H1 (cell line): ENCODE data around the gene SLCO2A1. TPM values are rescaled to one million over a fixed set of nuclear protein-coding genes. Genes with fewer than 3 reads are reported as not detected.

ENCODE experiments used
- CTCF ChIA-PET: fragments of 300-600 bp; sonication (Branson Sonifier 250); formaldehyde crosslinking; loops from one replicate; lab custom pipeline; 2021; ENCODE audit not compliant: partially characterized antibody; lab: Charles Lee
- POLR2A ChIA-PET: fragments of 300-600 bp; sonication (Branson Sonifier 250); formaldehyde crosslinking; loops from one replicate; lab custom pipeline; 2021; ENCODE audit warnings: inconsistent platforms; ENCODE audit not compliant: partially characterized antibody; lab: Charles Lee
- DNase-seq, 2 experiments: peaks; one replicate each; pipeline versions ENCODE4 v3.0.0 to v3.0.0-alpha.2; 2010 to 2022; ENCODE audit warnings: low spot score in 2 of 2, low read depth in 1 of 2, mixed read lengths in 1 of 2
- FAIRE-seq: peaks from 2 replicates; lab custom pipeline; 2011; peaks lifted over from hg19 to GRCh38; lab: Jason Lieb, UNC
- H2AFZ ChIP-seq: 2 replicates; pipeline ENCODE4 v1.8.1; 2012; ENCODE audit warnings: low read length, inconsistent platforms
- H2AK5ac ChIP-seq: 2 replicates; pipeline ENCODE4 v1.6.1; 2013; ENCODE audit warnings: low read depth, low read length
- H2BK120ac ChIP-seq: replicated peaks from 2 replicates; pipeline ENCODE3; 2013; ENCODE audit warnings: low read depth, low read length, inconsistent platforms
- H2BK12ac ChIP-seq: 2 replicates; pipeline ENCODE4 v1.6.1; 2013; ENCODE audit warnings: low read depth, low read length
- H2BK15ac ChIP-seq: 2 replicates; pipeline ENCODE4 v1.6.1; 2013; ENCODE audit warnings: low read length
- H2BK20ac ChIP-seq: 2 replicates; pipeline ENCODE4 v1.6.1; 2013; ENCODE audit warnings: low read length
- H2BK5ac ChIP-seq: 2 replicates; pipeline ENCODE4 v1.6.1; 2013; ENCODE audit warnings: low read depth, low read length
- H3K14ac ChIP-seq: 2 replicates; pipeline ENCODE4 v1.6.1; 2013; ENCODE audit warnings: inconsistent platforms; ENCODE audit not compliant: insufficient read length
- H3K18ac ChIP-seq: 2 replicates; pipeline ENCODE4 v1.6.1; 2013; ENCODE audit warnings: low read length; ENCODE audit errors: extremely low read depth
- H3K23ac ChIP-seq: 2 replicates; pipeline ENCODE4 v1.6.1; 2013; ENCODE audit warnings: inconsistent platforms; ENCODE audit not compliant: insufficient read length
- H3K23me2 ChIP-seq: 2 replicates; pipeline ENCODE4 v1.6.1; 2013; ENCODE audit warnings: low read depth, low read length
- H3K27ac ChIP-seq: 2 replicates; pipeline ENCODE4 v1.6.1; 2011; ENCODE audit warnings: low read depth, low read length, inconsistent platforms
- H3K27me3 ChIP-seq, 4 experiments: replicated peaks in 1 of 4; 1 replicate in 1 of 4; 2 replicates in 3 of 4; pipeline versions ENCODE4 v1.6.1 to v1.8.1; 2011 to 2013; ENCODE audit warnings: low read length in 3 of 4, mild to moderate bottlenecking in 3 of 4, inconsistent platforms in 2 of 4, mixed read lengths in 2 of 4, moderate library complexity in 1 of 4; ENCODE audit not compliant: control insufficient read depth in 3 of 4, insufficient read depth in 3 of 4; ENCODE audit errors: extremely low read depth in 1 of 4
- H3K36me3 ChIP-seq, 4 experiments: 2 replicates each; pipeline versions ENCODE4 v1.6.1 to v1.8.1; 2011 to 2013; ENCODE audit warnings: mild to moderate bottlenecking in 4 of 4, low read length in 3 of 4, moderate library complexity in 2 of 4, control low read depth in 1 of 4, inconsistent platforms in 1 of 4; ENCODE audit not compliant: insufficient read depth in 4 of 4, control insufficient read depth in 2 of 4
- H3K4ac ChIP-seq: replicated peaks from 2 replicates; pipeline ENCODE3; 2013; ENCODE audit warnings: low read length, low read depth, mixed read lengths, inconsistent platforms; ENCODE audit not compliant: insufficient read length
- H3K4me1 ChIP-seq, 4 experiments: replicated peaks in 1 of 4; 1 replicate in 1 of 4; 2 replicates in 3 of 4; pipeline versions ENCODE4 v1.6.1 to v1.8.1; 2011 to 2013; ENCODE audit warnings: low read length in 3 of 4, inconsistent platforms in 2 of 4, mixed read lengths in 1 of 4; ENCODE audit not compliant: insufficient read depth in 4 of 4, control insufficient read depth in 3 of 4
- H3K4me2 ChIP-seq, 2 experiments: 2 replicates each; pipeline versions ENCODE4 v1.6.1 to v1.8.1; 2011 to 2013; ENCODE audit warnings: low read depth in 2 of 2, low read length in 2 of 2, control low read depth in 1 of 2, inconsistent platforms in 1 of 2, mild to moderate bottlenecking in 1 of 2; ENCODE audit not compliant: insufficient read depth in 1 of 2
- H3K4me3 ChIP-seq, 4 experiments: fragments of 200-600, 300-600 bp in 1 of 4; sonication (generic), shearing (Covaris generic), sonication (Bioruptor Twin) in 1 of 4; 2 replicates each; pipeline versions ENCODE4 v1.5.1 to v1.8.1; 2011 to 2016; ENCODE audit warnings: low read length in 4 of 4, low read depth in 3 of 4, control low read depth in 2 of 4, inconsistent platforms in 2 of 4, mild to moderate bottlenecking in 2 of 4, mixed read lengths in 1 of 4, moderate library complexity in 1 of 4; ENCODE audit not compliant: insufficient read depth in 2 of 4; ENCODE audit errors: extremely low read depth in 1 of 4
- H3K56ac ChIP-seq: replicated peaks from 2 replicates; pipeline ENCODE3; 2013; ENCODE audit warnings: low read depth, mild to moderate bottlenecking, mixed read lengths, low read length, inconsistent platforms; ENCODE audit not compliant: insufficient read length
- H3K79me1 ChIP-seq: 2 replicates; pipeline ENCODE4 v1.6.1; 2013; ENCODE audit warnings: low read depth, low read length, control low read depth
- H3K79me2 ChIP-seq, 2 experiments: 2 replicates each; pipeline versions ENCODE4 v1.6.1 to v1.8.1; 2012 to 2013; ENCODE audit warnings: low read length in 2 of 2, mild to moderate bottlenecking in 2 of 2, inconsistent platforms in 1 of 2; ENCODE audit not compliant: insufficient read depth in 2 of 2, control insufficient read depth in 1 of 2
- H3K9ac ChIP-seq, 4 experiments: replicated peaks in 1 of 4; 1 replicate in 1 of 4; 2 replicates in 3 of 4; pipeline versions ENCODE4 v1.6.1 to v1.8.1; 2011 to 2013; ENCODE audit warnings: low read depth in 3 of 4, low read length in 3 of 4, control low read depth in 2 of 4, mild to moderate bottlenecking in 2 of 4, moderate library complexity in 2 of 4, inconsistent platforms in 1 of 4; ENCODE audit errors: extremely low read depth in 1 of 4
- H3K9me3 ChIP-seq, 2 experiments: 2 replicates each; pipeline versions ENCODE4 v1.6.1 to v1.8.1; 2012 to 2013; ENCODE audit warnings: mild to moderate bottlenecking in 2 of 2, moderate library complexity in 2 of 2, control low read depth in 1 of 2, inconsistent platforms in 1 of 2, low read depth in 1 of 2, low read length in 1 of 2, mixed read lengths in 1 of 2; ENCODE audit not compliant: insufficient read depth in 2 of 2
- H4K20me1 ChIP-seq, 2 experiments: replicated peaks in 1 of 2; 2 replicates each; pipeline versions ENCODE3 to v1.8.1; 2011 to 2013; ENCODE audit warnings: inconsistent platforms in 2 of 2, low read length in 2 of 2, mild to moderate bottlenecking in 1 of 2; ENCODE audit not compliant: insufficient read depth in 2 of 2, control insufficient read depth in 1 of 2
- H4K5ac ChIP-seq: 2 replicates; pipeline ENCODE4 v1.6.1; 2013; ENCODE audit warnings: low read length, low read depth, mixed read lengths, inconsistent platforms; ENCODE audit not compliant: insufficient read length
- H4K8ac ChIP-seq: 2 replicates; pipeline ENCODE4 v1.8.0; 2013; ENCODE audit warnings: mild to moderate bottlenecking, moderate library complexity, low read length, inconsistent platforms; ENCODE audit not compliant: insufficient read depth; ENCODE audit errors: extremely low read depth
- H4K91ac ChIP-seq: replicated peaks from 2 replicates; pipeline ENCODE3; 2013; ENCODE audit warnings: low read length, mixed read lengths, inconsistent platforms; ENCODE audit not compliant: insufficient read length
- CHD1 ChIP-seq: IDR thresholded peaks from 2 replicates; pipeline ENCODE4 v1.6.1; 2012; ENCODE audit warnings: low read depth, low read length, improper control_type of control experiment
- EZH2 ChIP-seq: fragments of 200-600 bp; sonication (generic); IDR thresholded peaks from 2 replicates; pipeline ENCODE4 v1.7.1; 2012; ENCODE audit warnings: low read depth, mild to moderate bottlenecking, moderate library complexity, low read length, inconsistent platforms; ENCODE audit not compliant: severe bottlenecking
- GABPA ChIP-seq: IDR thresholded peaks from 2 replicates; pipeline ENCODE4 v1.6.1; 2011; ENCODE audit warnings: mild to moderate bottlenecking, low read length, moderate library complexity, borderline replicate concordance; ENCODE audit not compliant: insufficient read depth
- HDAC2 ChIP-seq, 2 experiments: fragments of 300-600 bp in 1 of 2; sonication (generic) in 1 of 2; IDR thresholded peaks; 2 replicates each; pipeline ENCODE4 v1.6.1; 2011 to 2012; ENCODE audit warnings: low read depth in 2 of 2, low read length in 2 of 2, mild to moderate bottlenecking in 2 of 2, moderate library complexity in 2 of 2, borderline replicate concordance in 1 of 2, inconsistent platforms in 1 of 2
- HDAC6 ChIP-seq: IDR thresholded peaks from one replicate; pipeline ENCODE4 v1.7.1; 2012; ENCODE audit warnings: low read depth, mild to moderate bottlenecking, inconsistent platforms, low read length, moderate library complexity
- KDM5A ChIP-seq: fragments of 200-600 bp; IDR thresholded peaks from 2 replicates; pipeline ENCODE4 v1.7.1; 2012; ENCODE audit warnings: mild to moderate bottlenecking, low read length, inconsistent platforms, mixed read lengths
- MAFK ChIP-seq: IDR thresholded peaks from 2 replicates; pipeline ENCODE4 v1.6.1; 2012; ENCODE audit warnings: low read depth, mild to moderate bottlenecking, improper control_type of control experiment, low read length
- NRF1 ChIP-seq: IDR thresholded peaks from 2 replicates; pipeline ENCODE4 v1.6.1; 2011; ENCODE audit warnings: mild to moderate bottlenecking, low read depth, low read length, improper control_type of control experiment
- TAF1 ChIP-seq: IDR thresholded peaks from 2 replicates; pipeline ENCODE4 v1.6.1; 2011; ENCODE audit warnings: mild to moderate bottlenecking, low read depth, low read length
- ZNF274 ChIP-seq: IDR thresholded peaks from 2 replicates; pipeline ENCODE4 v1.7.0; 2012; ENCODE audit warnings: low read length, borderline replicate concordance; ENCODE audit errors: extremely low read depth
- WGBS, 2 experiments: shearing (Covaris generic) in 1 of 2; methylation state at CpG; one replicate each; pipeline versions ENCODE4 v1.1.6 to v1.1.7; 2013 to 2015; ENCODE audit warnings: low lambda C conversion rate in 2 of 2, mixed read lengths in 2 of 2, inconsistent platforms in 1 of 2, low coverage in 1 of 2, missing lambda C conversion rate in 1 of 2; ENCODE audit not compliant: insufficient replicate concordance in 2 of 2, insufficient coverage in 1 of 2, insufficient read length in 1 of 2; ENCODE audit errors: extremely low coverage in 1 of 2, missing lambda C conversion rate in 1 of 2; 5-methylcytosine and 5-hydroxymethylcytosine counted together
- polyA plus RNA-seq, 7 experiments: library from polyadenylated mRNA; depleted of rRNA in 3 of 7; stranded (reverse) in 5 of 7; unstranded in 2 of 7; fragments of >200 nt in 5 of 7; fragments of 200-250 nt in 2 of 7; gene quantifications; 1 replicate in 5 of 7; 2 replicates in 1 of 7; 4 replicates in 1 of 7; pipeline versions ENCODE4 v1.2.1 to v1.2.3, GENCODE V29; 2011 to 2013; ENCODE audit warnings: missing spikeins in 2 of 7, mixed read lengths in 2 of 7
- total RNA-seq: library from RNA; stranded (reverse); fragmentation: NEBNext Ultra II Directional; extraction: Animal tissue kit (Norgen Biotek cat#: 25700); gene quantifications from 2 replicates; pipeline ENCODE4 v1.2.1, GENCODE V29; 2021

SLCO2A1 gene
- total and polyA plus RNA-seq, 2 of the 8 experiments (the other 6 are each of a cell fraction or from before 2014, with no cell fraction given) = 1.1 to 2.3 TPM

DNA sequence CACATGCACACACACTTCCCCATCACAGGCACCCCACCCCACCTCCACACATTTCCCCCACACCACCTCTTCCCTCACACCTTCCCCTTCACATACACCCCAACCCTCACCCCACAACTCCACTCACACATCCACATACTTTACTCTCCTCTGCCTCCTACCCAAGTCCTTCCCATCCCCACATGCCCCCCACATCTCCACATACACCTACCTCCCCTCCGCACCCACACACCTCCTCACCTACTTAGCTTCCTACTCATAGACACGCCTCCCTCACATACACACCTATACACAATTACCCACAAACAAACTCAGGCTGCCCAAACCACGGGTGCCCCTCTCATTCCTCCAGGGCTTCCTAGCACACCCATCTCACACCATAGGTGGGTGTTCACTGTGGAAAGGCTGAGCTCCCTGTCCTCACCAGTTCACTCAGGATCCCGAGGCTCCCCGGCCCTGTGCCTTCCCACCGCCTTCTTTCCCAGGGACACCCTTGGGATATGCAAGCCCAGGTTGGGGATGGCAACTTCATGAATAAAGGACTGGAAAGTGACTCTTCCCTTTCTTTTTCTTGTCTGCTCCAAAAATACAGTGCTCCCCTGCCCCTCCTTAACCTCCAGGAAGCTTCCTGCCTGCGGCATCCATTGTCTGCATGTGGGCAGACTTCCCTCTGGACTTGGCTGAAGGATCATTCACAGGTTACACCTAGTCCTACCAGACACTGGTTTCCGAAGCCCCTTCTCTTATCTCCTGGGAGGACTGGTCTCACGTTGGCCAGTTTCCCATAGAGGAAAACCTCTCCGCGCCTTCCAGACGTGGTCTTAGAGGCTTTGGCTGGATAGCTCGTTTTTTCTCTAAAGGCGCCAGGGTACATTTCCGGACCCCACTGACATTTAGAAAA, 61.5 kb downstream of the SLCO2A1 start:
- Histone ChIP-seq H3K9me3 (peaks cover 4 to 8% of the 10 kb centered on the region in 2 experiments; a peak in 3 of 4 replicates), H3K9ac (no peak overlapping the region), H2BK12ac (no peak overlapping the region), H4K20me1 (no peaks in the 10 kb centered on the region), H2BK120ac (no peak overlapping the region), H2BK20ac (no peak overlapping the region), H2AK5ac (no peak overlapping the region), H3K14ac (no peak overlapping the region), H3K4me3 (no peak overlapping the region), H4K5ac (no peak overlapping the region), H3K4ac (no peak overlapping the region), H3K4me2 (no peak overlapping the region), H2AFZ (no peak overlapping the region), H3K27me3 (no peaks in the 10 kb centered on the region), H4K91ac (no peak overlapping the region), H3K56ac (no peak overlapping the region), H3K79me1 (no peaks in the 10 kb centered on the region), H3K23me2 (peaks cover 4% of the 10 kb centered on the region; the same call in 1 of the 2 replicates), H4K8ac (no peak overlapping the region), H3K23ac (no peak overlapping the region), H3K36me3 (no peaks in the 10 kb centered on the region), H3K18ac (no peak overlapping the region), H3K27ac (no peak overlapping the region), H3K79me2 (no peaks in the 10 kb centered on the region), H2BK15ac (no peak overlapping the region), H3K4me1 (no peaks in the 10 kb centered on the region), H2BK5ac (no peak overlapping the region)
- POLR2A ChIA-PET = no interaction called here
- CTCF ChIA-PET = interaction anchor here (0.7 to 5.2 kb wide), 3 partner anchors 14 to 150 kb away, joined by 3 to 24 read pairs (median 3); no protein-coding TSS in a partner anchor
- DNase-seq = no peak
- no peak for FAIRE-seq
- 90 to 100% methylated on average over 1 to 11 of the region's 15 CpGs for WGBS, 2 experiments
- TF ChIP-seq ZNF274 = no peak
- TF ChIP-seq NRF1 = no peak
- no peak for TF ChIP-seq EZH2
- TF ChIP-seq MAFK = no peak
- TF ChIP-seq GABPA = no peak
- no peak for TF ChIP-seq KDM5A
- no peak for TF ChIP-seq TAF1
- no peak for TF ChIP-seq HDAC2 (IDR thresholded peaks at IDR 0.05; ENCODE audit: borderline replicate concordance in 1 of 2, low read depth in 2 of 2, low read length in 2 of 2)
- no peak for TF ChIP-seq HDAC6
- TF ChIP-seq CHD1 = no peak
